GM18520 (cell line): ENCODE results near the gene SREBF1.
A peak's percentile ranks its signal among the peaks of the same experiment; 100 is the strongest.

Experiments used
- ATAC-seq: cut with Tn5 transposase; IDR thresholded peaks from one replicate; pipeline ENCODE4 v1.9.1; 2021; ENCODE audit not compliant: unreplicated experiment

Gene SREBF1

GRCh38 chr17:17859909-17860765 lies 23.4 kb upstream of the SREBF1 start:
- ATAC-seq, result no peak

GRCh38 chr17:17857496-17857895 lies 20.7 kb upstream of the SREBF1 start:
- ATAC-seq, result no peak

- ATAC-seq, result no peak
Measured at GRCh38 chr17:17856386-17856785, 19.6 kb upstream of the SREBF1 start.

- no peak for ATAC-seq
Measured at GRCh38 chr17:17855976-17856375, 19.2 kb upstream of the SREBF1 start.

GRCh38 chr17:17853811-17854447 lies 17.1 kb upstream of the SREBF1 start:
- no peak for ATAC-seq

- no peak for ATAC-seq
Measured at GRCh38 chr17:17852930-17853329, 16.1 kb upstream of the SREBF1 start.

GRCh38 chr17:17851103-17852002 lies 14.6 kb upstream of the SREBF1 start:
- no peak for ATAC-seq

GRCh38 chr17:17849845-17850373 lies 13.1 kb upstream of the SREBF1 start:
- no peak for ATAC-seq

GRCh38 chr17:17849147-17849820 lies 12.5 kb upstream of the SREBF1 start:
- ATAC-seq, result peak; percentile 65

GRCh38 chr17:17848311-17849082 lies 11.7 kb upstream of the SREBF1 start:
- no peak for ATAC-seq

GRCh38 chr17:17847726-17848125 lies 10.9 kb upstream of the SREBF1 start:
- ATAC-seq, result no peak

- no peak for ATAC-seq
Measured at GRCh38 chr17:17847118-17847689, 10.4 kb upstream of the SREBF1 start.

GRCh38 chr17:17846645-17847044 lies 9.9 kb upstream of the SREBF1 start:
- no peak for ATAC-seq

GRCh38 chr17:17846003-17846402 lies 9.2 kb upstream of the SREBF1 start:
- no peak for ATAC-seq

GRCh38 chr17:17845046-17845775 lies 8.4 kb upstream of the SREBF1 start:
- no peak for ATAC-seq

- no peak for ATAC-seq
Measured at GRCh38 chr17:17844500-17844899, 7.7 kb upstream of the SREBF1 start.

GRCh38 chr17:17844079-17844478 lies 7.3 kb upstream of the SREBF1 start:
- no peak for ATAC-seq

GRCh38 chr17:17843096-17843495 lies 6.3 kb upstream of the SREBF1 start:
- no peak for ATAC-seq
